Measurements from ENCODE around the gene SFMBT1. TPM values are rescaled to one million over a fixed set of nuclear protein-coding genes. Genes with fewer than 3 reads are reported as not detected.

Gene SFMBT1
- total RNA-seq, 1 experiment from 2014 or later, result 23.0 TPM

DNA sequence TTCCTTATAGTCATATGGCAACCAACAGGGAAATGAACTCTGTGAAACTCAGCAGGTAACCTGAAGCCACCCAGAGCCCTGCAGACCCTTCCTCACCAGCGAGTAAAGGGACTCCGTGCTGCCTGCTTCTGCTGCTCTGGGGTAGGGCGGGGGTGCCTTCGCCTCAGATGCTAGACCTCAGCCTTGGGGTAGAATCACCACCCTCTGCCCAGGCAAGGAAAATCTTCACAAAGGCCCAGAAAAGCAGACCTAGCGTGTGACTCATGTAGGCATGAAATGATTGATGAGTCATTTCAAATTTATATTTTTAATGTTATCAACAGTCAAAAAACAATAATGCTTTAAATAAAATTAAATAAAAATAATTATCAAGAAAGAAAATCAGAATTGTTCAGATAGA, 155.1 kb downstream of the SFMBT1 start:
- no peak for DNase-seq (ENCODE audit: low spot score)

DNA sequence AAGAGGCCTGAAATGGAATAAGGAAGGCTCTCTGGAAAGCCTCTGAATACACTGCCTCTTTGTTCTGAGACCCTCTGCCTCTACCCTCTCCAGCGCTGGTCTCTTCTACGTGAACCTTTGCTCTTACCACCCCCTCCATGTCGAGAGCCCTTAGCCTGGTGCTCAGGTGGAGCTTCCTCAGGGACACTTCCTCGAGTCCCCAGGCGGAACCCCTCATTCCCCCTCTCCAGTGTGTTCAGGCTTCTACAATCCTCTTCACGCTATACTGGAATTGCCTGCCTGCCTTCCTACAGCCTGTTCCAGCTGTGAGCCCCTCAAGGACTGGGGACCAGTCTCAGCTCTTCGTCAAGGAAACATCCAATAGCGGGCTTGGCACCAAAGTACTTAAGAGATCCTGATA, 156.0 kb downstream of the SFMBT1 start:
- DNase-seq (ENCODE audit: low spot score), result no peak

DNA sequence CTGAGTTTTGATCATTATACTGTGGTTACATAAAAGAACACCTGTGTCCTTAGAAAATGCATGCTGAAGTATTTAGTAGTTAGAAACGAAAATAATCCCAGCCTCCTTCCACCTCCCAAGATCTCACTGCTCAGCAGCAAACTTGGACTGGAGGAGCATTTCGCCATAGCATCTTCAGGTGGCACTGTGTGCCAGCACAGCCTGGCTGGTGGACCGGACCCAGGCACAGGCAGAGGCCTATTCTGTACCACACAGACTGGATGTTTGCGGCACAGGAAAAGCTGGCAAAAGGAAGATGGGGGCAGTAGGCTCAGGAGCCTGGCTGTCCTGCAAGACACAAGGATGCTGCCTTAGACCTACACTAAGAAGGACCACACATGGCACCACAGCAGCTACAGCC, 158.7 kb downstream of the SFMBT1 start:
- no peak for DNase-seq (ENCODE audit: low spot score)

DNA sequence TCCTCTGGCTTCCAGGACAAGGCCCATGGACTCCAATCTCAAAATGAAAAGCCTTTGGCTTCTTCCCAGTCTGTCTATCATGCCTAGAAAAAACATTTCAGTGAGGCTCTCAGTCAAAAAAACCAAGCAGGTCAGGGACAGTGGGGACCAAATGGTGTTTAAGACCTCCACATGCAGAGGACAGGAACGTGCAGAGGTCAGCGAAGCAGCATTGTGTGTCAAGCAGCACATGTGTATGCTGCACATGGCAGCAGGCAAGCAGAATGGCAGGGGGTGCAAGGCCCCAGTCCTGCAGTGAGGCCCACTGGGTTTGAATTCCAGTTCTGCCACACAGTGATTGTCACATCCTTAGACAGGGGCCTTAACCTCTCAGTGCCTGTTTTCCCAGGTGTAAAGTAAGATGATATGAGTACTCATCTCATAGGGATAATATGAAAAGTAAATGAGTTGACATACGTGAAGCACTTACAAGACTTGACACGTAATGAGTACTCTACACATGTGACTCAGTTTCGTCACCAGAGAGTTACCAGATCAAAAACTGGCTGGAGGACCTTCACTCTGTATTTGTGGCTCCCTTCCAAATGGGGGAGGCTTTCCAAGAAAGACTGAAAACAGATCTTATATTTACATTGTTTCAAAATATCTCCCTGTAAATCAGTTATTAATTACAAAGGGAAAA, 159.7 kb downstream of the SFMBT1 start:
- no peak for DNase-seq (ENCODE audit: low spot score)

DNA sequence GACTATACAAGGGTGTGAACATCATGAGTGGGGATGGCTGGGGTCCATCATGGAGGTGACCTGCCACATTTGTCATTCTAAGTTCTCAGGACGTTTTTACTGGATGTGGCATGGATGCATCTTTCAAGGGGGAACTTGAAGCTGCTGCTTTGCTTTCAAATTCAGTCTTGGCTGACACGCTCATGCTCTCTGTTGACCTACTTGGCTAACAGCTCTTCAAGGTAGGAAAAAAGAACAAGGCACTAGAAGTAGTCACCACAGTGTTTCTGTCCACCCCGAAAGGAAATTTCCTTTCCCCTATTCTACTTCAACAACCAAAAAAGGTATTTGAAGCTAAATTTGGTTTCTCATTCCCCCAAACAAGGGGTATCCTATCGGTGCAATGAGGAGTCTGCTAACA, 163.5 kb downstream of the SFMBT1 start:
- DNase-seq (ENCODE audit: low spot score), result no peak

DNA sequence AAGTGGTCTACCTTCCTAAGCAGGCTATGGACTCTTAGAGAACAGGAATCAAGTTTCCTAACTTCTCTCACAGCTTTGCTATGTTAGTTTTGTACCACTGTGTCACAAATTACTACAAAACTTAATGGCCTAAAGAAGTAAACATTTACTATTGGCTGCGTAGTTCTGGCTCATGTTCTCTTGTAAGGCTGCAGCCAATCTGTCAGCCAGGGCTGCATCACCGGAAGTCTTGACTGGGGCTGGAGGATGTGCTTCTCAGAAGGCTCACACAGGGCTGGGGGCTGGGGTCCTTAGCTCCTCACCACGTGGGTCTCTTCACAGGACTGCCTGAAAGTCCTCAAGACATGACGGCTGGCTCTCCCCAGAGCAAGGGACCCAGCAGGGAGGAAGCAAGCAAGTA, 164.0 kb downstream of the SFMBT1 start:
- DNase-seq (ENCODE audit: low spot score), result no peak

DNA sequence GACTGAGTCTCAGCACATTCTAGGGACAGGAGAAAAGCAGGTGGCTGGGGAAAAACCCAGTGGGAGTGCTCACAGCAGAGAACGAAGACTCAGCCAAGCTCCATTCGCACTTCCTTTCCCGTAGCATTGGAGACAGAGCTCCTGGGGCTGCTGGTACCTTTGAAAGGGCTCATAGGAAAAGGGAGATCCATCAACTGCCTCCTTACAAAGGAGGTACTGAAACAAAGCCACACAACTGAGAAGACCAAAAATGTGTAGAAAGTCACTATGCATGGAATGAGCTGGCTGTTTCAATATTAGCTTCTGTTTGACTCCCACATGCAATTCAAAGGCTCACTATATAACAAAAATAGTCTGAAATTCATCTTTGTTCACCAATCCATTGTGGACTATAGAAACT, 165.4 kb downstream of the SFMBT1 start:
- DNase-seq (ENCODE audit: low spot score), result no peak

DNA sequence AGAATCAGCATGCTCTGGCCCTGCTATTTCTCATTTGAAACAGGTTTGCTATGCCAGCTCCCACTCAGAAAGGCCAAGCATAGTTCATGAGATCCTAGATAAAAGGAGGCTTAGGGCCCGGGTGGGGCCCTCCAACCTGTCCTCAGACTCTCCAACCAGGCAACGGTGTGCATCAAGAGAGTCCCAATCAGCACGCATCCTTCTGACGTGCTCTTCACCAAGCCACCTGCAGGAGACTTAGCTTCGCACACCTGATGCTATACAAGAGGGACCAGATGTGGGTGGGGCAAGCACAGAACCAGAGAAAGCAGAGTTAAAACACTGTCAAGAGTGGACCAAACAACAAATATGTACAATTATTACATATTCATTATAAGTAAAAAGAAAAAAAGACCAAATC, 165.8 kb downstream of the SFMBT1 start:
- no peak for DNase-seq (ENCODE audit: low spot score)

DNA sequence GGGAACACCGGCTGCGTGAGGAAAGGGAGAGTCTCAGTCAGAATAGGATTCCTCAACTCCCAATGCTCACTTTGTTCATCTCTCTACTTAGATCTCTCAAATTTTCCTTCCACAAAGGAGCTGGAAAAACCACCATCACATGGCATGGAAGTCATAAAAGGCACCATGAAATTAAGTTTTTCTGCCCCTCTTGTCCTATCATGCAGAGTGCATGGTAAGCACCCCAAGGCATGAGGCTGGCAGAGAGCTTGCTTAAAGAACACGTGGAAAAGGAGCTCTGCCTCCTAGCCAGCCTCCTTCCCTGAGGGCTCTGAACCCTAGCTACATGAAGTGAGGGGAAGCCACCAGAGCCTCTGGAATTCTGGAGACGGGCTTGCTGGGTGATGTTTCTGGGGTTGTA, 166.3 kb downstream of the SFMBT1 start:
- no peak for DNase-seq (ENCODE audit: low spot score)

DNA sequence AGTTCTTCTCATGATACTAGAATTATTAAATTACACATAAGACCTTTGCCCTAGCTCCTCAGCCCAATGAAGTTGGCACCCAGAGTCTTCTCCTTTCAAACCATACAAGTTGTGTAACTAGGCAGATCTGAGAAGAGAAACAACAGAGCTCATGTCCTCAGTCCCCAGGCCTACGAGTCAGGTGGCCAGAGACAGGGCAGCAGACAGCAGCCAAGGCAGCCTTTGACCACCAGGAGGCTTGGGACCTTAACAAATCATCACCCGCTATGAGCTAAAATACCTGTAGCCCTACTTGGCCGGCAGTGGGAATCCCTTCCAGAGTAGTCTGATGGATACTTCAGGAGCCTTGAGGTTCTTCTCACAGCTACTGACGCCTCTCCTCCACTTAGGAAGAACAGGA, 166.8 kb downstream of the SFMBT1 start:
- DNase-seq (ENCODE audit: low spot score), result no peak

DNA sequence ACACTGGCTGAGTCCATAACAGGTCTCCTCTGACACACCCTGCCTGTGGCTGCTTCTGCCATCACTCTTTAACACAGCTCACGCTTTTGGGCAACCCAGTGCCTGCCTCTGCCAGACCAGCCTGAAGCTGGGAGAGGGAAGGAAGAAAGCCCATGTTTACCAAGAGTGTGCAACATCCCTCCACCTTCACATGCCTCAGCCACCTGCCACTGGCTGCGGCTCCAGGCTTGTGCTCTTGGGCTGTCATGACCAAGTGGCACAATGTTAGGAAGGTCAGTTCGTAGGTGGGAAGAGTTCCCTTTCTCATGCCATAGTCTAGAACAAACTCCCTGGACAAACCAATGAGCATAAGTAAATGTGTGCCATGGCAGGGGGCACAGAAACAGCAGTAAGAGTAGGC, 168.8 kb downstream of the SFMBT1 start:
- DNase-seq (ENCODE audit: low spot score), result no peak

DNA sequence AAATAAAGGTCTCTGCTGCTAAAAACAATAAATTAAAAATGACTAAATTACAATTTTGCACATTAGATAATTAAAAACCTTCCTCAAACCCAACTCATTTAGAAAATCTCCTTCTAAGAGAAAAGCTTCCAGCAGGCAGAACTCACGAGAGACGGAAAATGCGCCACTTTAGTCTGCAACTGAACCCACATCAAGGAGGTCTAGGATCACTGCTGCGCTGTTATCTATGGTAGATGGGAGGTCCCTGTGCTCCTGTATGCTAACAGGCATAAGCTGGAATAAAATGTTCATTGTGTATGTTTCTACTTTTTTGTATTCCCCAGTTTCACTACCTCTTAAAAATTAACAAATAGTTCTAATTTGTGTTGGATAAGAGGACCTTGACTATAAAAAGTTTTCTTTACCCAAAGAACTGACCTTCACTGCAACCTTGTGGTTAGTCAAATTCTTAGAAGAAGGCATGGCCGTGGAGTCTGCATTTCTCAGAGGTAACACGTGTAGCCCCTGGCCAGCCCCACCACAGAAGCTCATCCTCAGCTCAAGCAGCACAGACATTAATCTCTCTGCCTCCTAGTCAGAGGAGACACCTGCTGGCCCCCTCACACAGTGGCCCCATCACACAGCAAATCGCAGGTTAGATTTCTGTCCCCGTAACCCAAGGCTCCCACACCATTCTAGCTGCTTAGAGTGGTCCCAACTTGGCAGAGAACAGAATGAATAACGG, 170.8 kb downstream of the SFMBT1 start:
- no peak for DNase-seq (ENCODE audit: low spot score)

DNA sequence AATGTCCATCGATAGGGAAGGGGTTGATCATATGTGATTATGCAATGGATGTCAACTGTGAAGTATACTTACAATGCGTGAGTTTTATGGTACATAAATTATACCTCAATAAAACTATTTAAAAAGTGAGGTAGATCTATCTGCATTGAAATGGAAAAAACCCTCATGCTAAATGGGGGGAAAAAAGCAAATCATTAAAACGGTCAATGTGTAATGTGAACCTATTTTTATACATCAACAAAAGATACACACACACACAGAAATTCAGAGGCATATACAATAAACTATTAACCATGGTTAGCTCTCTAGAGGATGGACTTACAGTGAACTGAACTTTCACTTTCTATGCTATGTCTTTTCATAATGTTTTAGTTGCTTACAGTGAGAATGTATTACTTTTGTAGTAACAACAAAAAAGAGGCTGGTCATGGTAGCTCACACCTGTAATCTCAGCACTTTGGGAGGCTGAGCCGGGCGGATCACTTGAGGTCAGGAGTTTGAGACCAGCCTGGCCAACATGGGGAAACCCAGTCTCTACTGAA, 171.6 kb downstream of the SFMBT1 start:
- no peak for DNase-seq (ENCODE audit: low spot score)

DNA sequence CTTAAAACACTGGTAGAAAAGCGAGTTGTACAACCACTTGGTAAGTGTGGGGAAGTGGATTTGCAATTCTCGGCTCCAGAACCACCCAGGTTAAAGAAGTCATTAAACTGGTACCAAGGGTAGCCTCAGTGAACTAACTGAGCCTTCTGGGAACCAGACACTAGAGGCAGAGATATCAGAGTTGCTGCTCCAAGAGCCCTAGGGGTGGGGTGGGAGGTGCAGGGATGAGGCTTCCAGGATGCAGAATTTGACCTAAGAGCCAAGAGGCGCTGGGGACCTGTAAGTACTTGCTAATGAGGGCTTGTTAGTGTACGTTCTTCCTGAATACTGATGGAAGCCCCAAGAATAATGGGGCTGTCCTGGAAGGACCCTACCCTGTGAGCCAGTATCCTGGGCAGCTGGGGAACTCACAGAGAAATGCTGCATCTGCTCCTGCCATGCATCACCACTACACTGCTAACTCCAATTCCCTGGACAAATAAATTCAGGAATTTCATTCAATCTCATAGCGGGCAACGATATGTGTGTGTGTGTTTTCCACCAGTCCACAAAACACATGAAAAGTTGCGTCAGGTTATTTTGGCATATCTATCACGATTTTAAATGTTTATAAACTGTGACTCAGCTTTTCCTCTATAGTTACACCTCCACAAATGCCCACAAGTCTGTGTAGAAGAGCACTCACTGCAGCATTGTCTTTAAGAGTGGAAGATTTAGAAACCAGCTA, 172.3 kb downstream of the SFMBT1 start:
- no peak for DNase-seq (ENCODE audit: low spot score)

DNA sequence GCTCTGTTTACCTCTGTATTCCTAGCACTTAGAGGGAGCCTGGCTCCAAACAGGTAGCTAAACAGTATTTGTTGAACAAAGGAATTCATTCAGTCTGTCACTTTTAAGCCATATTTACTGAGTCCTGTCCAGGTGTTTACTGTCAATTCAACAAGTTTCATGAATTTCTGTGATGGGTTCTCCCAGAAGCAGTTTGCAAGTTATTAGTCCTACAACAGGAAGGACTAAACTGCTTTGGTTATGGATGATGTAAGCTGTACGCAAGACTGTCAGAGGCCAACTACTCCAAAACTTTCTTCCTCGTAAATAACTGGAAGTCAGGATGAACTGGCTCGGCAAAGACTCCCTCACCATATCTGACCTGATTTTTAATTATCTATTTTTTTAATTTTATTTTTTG, 173.6 kb downstream of the SFMBT1 start:
- DNase-seq (ENCODE audit: low spot score), result no peak

DNA sequence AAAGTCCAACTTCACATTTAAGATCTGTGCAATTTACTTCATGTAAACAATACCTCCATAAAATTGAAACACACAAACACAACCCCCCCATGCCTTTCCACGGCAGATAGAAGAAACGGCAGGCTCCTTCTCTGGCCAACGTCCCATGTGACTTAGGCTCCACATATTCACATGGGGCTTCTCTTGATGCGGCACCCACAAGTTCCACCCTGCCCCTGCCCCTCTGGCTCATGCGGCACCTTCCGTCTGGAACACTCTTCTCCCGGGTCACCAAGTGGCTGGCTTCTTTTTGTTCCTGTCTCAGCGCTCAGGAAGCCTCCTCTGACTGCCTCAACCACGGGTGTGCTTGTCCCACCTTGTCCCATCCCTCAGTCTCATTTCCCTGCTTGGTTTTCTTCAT, 174.1 kb downstream of the SFMBT1 start:
- no peak for DNase-seq (ENCODE audit: low spot score)

DNA sequence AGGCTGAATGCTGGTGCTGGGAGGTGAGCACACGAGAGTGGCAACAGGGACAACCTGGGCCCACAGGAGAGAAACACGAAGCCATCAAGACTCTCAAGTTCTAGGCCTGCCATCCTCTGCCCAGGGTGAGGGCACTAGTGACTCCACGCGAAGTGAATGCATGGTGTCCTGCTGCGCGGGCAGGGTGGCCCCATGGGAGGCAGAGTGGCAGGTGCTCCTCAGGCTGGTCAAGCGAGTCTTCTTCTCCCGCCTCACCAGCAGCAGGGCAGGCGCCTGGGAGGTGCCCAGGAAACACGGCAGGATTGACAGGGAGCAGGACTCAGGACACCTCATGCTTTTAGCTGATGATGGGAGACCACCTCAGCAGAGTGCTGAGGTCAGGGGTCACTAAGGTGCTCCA, 175.4 kb downstream of the SFMBT1 start:
- DNase-seq (ENCODE audit: low spot score), result no peak

DNA sequence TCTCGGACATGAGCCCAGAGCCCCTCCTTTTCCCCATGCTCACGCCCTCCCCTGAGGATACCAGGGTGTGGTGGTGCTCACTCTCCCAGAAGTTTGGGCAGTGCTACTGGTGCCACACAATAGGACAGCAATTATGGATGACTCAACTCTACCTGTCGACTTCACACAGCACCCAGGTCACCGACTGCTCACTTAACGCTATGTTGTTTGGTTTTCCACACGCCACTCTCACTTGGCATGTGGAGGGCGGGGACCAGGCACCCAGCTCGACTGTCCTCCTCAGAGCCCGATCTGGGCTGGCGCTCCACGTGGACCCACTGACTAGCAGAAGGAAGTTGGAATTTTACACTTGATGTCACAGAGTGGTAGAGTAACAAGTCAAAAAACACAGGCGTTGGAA, 179.4 kb downstream of the SFMBT1 start:
- DNase-seq (ENCODE audit: low spot score), result no peak

DNA sequence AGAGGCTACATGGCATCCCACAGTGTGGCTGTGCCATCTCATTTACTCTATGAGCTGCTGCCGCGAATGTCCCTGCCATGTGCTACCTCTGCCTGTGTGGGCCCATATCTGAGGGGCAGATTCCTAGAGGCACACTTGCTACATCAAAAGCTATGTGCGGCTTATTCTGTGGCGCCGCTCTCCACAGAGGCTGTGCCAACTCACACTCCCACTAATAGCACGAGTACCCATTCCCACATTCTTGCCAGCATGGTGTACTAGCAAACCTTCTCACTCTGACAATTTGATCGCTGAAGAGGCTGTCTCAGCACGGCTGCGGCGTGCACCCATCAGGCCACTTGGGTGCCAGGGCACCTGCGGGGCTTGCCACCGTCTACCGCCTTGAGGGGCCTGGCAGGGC, 179.9 kb downstream of the SFMBT1 start:
- DNase-seq (ENCODE audit: low spot score), result no peak

DNA sequence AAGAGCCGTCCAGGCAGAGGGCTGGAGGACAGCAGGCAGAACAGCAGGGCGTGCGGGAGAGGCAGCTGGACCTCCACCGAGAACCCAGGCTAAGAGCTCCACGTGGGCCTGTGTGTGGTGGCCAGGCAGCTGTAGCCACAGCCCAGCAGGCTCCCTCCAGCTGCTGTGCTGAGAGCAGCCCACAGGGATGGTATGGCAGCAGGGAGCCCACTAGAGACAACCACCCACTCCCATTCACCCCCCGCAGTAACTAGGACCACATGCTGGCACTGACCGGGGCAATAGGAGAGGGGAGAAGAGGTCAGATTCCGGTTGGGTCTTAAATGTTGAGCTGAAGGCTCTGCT, 185.5 kb downstream of the SFMBT1 start:
- DNase-seq (ENCODE audit: low spot score), result no peak

DNA sequence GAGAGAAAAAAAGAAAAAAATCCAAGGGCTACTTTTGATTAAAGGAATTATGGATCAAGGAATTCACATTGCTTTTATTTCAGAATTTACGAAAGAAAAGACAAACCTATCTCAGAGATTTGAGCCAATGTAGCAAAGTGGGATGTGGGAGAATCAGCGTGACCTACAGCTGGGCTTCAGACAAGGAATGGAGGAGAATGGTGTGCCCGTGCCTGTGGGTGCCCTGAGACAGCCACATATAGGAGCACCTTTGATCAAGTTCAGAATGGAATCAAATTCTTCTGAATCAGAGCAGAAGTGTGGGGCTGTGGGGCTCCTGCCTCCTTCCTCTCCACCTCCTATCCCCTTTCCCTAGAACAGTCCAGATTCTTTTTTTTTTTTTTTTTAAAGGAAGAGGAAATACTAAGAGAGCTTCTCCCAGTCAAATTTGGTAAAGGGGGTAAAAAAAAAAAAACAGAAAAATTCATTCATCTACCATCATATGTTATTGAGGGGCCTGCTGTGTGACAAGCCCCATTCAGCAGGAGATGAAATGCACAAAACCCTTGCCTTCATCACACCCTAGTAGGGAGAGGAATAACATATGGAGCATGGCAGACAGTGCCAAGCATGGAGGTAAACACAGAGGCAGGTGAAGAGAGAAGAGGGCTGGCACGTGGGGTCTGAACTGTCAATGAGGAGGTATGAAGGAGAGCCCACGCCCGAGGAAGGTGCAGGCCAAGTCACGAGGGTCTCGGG, 186.0 kb downstream of the SFMBT1 start:
- DNase-seq (ENCODE audit: low spot score), result no peak

DNA sequence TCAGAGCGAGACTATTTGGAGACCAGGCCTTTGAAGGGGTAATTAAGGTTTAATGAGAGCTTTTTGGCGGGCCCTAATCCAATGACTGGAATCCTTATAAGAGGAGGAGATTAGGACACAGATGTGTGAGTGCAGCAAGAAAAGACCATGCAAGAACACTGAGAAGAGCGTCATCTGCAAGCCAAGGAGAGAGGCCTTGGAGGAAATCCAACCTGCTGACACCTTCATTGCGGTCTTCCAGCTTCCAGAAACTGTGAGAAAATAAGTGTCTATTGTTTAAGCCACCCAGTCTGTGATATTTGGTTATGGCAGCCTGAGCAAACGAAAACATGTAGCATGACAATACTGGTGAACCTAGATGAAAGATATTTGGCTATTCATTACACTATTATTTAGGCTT, 188.0 kb downstream of the SFMBT1 start:
- DNase-seq (ENCODE audit: low spot score), result no peak
